H1 (cell line): Measurements from ENCODE around the gene SECTM1. TPM values are rescaled to one million over a fixed set of nuclear protein-coding genes. Genes with fewer than 3 reads are reported as not detected.

Experiments
- GTF2F1 ChIP-seq: IDR thresholded peaks from 2 replicates; pipeline ENCODE4 v1.6.1; 2012; ENCODE audit warnings: low read depth, low read length, improper control_type of control experiment, borderline replicate concordance
- polyA plus RNA-seq, 7 experiments: library from polyadenylated mRNA; depleted of rRNA in 3 of 7; stranded (reverse) in 5 of 7; unstranded in 2 of 7; fragments of >200 nt in 5 of 7; fragments of 200-250 nt in 2 of 7; gene quantifications; 1 replicate in 5 of 7; 2 replicates in 1 of 7; 4 replicates in 1 of 7; pipeline versions ENCODE4 v1.2.1 to v1.2.3, GENCODE V29; 2011 to 2013; ENCODE audit warnings: missing spikeins in 2 of 7, mixed read lengths in 2 of 7
- total RNA-seq: library from RNA; stranded (reverse); fragmentation: NEBNext Ultra II Directional; extraction: Animal tissue kit (Norgen Biotek cat#: 25700); gene quantifications from 2 replicates; pipeline ENCODE4 v1.2.1, GENCODE V29; 2021

Gene SECTM1
- total and polyA plus RNA-seq, 2 of the 8 experiments (the other 6 are each of a cell fraction or from before 2014, with no cell fraction given): 0.20 to 0.65 TPM

DNA sequence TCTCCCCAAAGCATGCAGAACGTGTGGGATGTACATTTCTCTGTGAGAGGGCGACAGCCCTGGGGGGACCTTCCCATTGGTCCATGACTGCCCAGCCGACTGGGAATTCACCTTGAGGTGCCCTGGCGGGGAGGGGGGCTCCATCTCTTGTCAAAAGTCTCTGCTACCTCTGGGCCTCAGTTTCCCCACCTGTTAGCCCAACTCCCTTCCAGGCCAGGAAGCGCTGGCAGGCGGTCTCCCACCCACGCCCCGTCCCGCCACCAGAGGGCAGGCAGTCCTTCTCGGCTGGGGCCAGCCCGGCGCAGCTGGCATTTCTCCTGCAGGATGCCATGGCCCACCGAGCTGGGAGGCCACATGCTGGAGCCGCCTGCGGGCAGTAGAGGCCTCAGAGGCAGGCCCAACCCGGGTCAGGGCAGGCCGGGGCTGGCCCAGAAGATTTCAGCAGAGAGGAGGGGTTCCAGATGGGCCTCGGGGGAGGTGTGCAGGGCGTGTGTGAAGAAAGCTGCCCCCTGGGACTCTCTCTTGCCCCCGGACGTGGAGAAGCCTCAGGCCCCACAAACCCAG is 32.8 kb downstream of the SECTM1 start (continued):
- no peak for TF ChIP-seq GTF2F1
